ENCODE data around the gene VASH1.
"Not testable (repeated sequence)": the region's sequence is repeated elsewhere in the genome, so short reads cannot be mapped to it uniquely, and the experiment has no call there.

Gene VASH1

GRCh38 chr14:76761136-76761959 is at the start of gene VASH1:
Gene VASH1 (plus strand): TSS chr14:76761468. CDS start chr14:76762822, 1,354 bp downstream.
- peak; percentile 62 for DNase-seq

- DNase-seq = no peak
Observed at GRCh38 chr14:76713121-76713520, 48.1 kb upstream of the VASH1 start.

DNA sequence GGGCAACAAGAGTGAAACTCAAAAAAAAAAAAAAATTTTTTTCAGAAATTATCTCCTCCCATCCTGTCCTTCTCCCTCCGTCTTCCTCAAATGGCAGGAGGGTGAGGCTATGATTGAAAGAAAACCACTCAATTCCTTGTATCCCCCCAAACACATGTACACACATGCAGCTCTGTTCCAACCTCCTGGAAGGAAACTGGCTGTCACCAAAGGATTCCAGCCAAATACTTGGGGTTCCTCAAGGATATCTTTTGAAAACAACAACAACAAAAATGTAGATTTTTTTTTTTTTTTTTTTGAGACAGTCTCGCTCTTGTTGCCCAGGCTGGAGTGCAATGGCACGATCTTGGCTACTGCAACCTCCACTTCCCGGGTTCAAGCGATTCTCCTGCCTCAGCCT is 46.8 kb upstream of the VASH1 start:
- no peak for DNase-seq

- no peak for DNase-seq
Observed at GRCh38 chr14:76715101-76715500, 46.2 kb upstream of the VASH1 start.

- no peak for DNase-seq
Observed at GRCh38 chr14:76715511-76716081, 45.7 kb upstream of the VASH1 start.

GRCh38 chr14:76716285-76716684 is 45.0 kb upstream of the VASH1 start:
- DNase-seq = no peak

DNA sequence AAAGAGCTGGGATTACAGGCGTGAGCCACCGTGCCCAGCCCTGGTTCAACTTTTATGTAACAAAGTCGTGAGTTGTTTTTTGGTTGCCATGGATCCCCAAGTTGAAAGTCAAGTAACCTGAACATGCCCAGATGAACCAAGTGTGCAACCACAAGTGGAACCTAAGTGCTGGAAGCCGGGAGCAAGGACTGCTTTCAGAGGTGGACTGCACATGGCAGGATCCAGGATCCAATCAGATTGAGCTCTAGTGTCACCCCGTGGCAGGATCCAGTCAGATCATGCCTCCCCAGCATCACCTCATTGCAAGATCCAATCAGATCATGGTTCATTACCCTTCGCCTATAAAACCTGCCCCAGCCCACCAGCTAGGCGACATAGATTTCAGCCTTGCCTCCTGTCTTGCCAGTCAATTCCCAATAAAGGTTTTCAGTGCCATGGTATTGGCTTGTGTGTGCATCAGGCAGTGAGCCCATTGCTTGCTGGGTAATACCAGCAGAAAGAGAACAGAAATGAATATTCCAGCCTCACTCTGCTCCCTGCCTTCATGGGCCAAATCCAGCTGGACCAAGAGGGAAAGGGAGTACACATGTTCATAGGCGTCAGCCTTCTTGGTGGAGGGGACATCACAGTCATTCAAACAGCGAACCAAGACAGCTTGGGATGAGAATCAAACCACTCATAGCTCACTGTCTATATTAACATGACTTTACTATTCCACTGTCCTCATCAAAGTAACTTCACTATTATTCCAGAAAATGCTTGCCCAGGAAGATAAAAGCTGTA is 43.6 kb upstream of the VASH1 start:
- DNase-seq = no peak

DNA sequence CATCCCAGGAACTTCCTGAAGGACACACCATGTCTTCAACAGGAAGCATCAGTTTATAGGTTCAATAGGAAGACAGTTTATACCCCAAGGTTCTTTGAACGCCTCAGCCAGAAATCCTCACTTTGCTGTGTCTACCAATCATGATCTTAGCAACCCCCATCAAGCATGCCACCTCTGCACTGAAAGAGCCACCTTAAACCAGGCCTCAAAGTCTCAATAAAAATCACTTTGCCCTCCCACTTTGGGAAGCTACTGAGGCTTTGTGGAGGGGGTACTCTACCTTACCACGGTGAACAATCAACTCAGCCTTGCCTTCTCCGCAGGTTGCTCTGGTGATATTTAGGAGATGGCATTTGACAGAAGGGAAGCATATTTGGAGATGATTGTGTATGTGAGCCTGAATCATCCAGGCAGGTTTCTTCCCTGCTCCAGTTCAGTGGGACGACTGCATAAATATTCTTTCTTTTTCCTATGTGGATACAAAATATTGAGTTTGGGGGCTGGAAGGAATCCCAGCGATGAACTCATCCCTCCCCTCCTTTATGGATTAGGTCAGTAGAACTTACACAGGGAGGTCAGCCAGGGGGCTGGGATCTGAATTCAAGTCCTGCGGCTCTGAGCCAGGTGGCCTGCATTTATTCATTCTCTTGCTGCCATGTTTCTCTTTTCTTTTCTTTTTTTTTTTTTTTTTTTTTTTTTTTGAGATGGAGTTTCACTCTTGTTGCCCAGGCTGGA is 42.8 kb upstream of the VASH1 start:
- DNase-seq = no peak

DNA sequence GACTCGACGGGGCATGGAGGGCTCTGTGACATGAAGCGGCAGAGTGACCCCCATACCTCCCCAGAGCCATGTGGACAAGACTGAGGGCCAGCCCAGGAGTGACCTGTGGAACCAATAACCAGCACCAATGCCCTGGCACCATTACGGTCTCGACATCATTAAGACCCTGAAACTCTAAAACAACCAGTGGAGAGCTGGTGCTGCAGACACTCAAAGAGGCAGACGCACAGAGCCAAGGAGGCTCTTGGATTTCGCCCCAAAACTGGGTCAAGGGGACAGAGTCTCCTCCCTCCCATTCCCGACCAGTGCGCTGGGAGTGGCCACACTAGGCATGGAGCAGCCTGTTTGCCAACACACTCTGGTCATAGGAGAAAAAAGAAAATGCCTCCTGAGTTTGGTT is 41.6 kb upstream of the VASH1 start:
- DNase-seq = no peak

DNA sequence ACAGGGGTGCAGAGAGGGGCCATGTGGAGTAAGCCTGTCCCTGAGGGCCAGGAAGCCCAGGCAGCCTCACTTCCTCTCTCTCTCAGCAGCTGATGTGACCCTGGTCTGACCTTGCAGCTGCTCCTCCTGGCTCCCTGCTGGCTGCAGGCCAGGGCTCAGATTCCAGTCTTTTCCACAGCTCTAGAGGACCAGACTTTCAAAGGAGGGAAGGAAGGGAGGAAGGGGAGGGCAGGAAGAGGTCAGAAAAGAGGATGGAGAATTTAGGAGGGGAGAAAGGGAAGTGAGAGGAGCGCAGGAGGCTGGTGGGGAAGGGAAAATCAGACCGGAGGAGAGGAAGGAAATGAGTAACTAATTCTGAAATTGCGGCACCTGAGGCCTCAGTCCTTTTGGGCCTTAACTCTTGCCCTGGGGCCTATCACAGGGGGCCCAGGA is 40.9 kb upstream of the VASH1 start:
- no peak for DNase-seq

DNA sequence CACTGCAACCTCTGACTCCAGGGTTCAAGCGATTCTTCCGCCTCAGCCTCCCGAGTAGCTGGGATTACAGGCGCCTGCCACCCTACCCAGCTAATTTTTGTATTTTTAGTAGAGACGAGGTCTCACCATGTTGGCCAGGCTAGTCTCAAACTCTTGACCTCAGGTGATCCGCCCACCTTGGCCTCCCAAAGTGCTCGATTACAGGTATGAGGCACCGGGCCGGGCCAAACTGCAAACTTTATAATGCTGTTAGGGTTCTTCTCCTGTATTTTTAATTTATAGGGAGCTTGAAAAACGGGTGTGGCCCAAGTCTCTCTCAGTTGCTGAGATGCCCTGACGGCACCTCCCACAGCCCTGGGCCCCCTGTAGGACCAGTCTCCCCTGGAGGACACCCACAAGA is 39.8 kb upstream of the VASH1 start:
- not testable (repeated sequence) for DNase-seq

GRCh38 chr14:76724651-76725550 is 36.4 kb upstream of the VASH1 start:
- DNase-seq = no peak

- DNase-seq = no peak
Observed at GRCh38 chr14:76726551-76726970, 34.7 kb upstream of the VASH1 start.

DNA sequence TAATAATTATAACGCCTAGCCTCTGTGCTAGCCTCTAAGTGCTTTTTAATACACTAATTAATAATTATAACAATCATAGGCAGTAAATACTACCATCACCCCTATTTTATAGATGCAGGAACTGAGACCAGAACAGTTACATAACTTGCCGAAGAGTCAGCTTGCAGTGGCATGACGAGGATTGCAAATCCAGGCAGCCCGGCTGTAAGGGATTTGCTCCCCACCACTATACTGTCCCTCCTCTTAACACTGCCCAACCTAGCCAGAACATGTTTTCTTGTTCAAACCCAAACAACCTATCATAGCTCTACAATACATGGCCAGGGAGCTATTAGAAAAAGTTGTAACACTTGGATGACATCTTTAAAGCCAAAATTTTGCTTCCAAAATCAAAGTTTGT is 33.9 kb upstream of the VASH1 start:
- DNase-seq = no peak

GRCh38 chr14:76727901-76728300 is 33.4 kb upstream of the VASH1 start:
- no peak for DNase-seq

GRCh38 chr14:76729258-76729657 is 32.0 kb upstream of the VASH1 start:
- DNase-seq = no peak

- no peak for DNase-seq
Observed at GRCh38 chr14:76729953-76730505, 31.2 kb upstream of the VASH1 start.

DNA sequence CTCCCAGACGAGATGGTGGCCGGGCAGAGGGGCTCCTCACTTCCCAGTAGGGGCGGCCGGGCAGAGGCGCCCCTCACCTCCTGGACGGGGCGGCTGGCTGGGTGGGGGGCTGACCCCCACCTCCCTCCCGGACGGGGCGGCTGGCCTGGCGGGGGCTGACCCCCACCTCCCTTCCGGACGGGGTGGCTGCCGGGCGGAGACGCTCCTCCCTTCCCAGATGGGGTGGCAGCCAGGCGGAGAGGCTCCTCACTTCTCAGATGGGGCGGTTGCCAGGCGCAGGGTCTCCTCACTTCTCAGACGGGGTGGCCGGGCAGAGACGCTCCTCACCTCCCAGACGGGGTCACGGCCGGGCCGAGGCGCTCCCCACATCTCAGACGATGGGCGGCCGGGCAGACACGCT is 26.8 kb upstream of the VASH1 start:
- DNase-seq = not testable (repeated sequence)

DNA sequence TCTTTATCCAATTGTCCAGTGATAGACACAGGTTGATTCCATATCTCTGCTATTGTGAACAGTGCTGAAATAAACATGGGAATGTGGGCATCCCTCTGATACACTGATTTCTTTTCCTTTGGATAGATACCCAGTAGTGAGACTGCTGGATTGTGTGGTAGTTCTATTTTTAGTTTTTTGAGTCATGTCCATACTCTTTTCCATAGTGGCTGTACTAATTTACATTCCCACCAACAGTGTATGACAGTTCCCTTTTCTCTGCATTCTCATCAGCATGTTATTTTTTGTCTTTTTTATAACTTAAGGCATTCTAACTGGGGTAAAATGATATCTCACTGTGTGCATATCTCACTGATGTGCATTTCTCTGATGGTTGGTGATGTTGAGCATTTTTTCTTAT is 24.8 kb upstream of the VASH1 start:
- DNase-seq = no peak

GRCh38 chr14:76741074-76741473 is 20.2 kb upstream of the VASH1 start:
- no peak for DNase-seq

DNA sequence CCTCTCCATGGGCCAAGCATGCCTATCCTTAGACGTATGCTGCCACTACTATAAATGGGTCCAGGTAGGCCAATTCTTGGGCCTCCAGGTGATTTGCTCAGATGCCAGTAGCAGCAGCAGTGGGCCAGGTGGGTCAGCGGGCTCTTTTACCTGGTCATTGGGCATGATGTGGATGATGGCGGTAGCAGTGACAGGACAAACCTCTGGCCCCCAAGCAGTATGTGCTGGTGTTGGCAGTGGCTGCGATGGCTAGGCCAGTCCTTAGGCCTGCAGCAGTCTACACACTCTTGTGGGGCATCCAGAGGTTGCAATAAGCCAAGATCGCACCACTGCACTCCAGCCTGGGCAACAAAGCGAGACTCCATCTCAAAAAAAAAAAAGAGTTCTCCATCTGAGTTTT is 19.1 kb upstream of the VASH1 start:
- no peak for DNase-seq

DNA sequence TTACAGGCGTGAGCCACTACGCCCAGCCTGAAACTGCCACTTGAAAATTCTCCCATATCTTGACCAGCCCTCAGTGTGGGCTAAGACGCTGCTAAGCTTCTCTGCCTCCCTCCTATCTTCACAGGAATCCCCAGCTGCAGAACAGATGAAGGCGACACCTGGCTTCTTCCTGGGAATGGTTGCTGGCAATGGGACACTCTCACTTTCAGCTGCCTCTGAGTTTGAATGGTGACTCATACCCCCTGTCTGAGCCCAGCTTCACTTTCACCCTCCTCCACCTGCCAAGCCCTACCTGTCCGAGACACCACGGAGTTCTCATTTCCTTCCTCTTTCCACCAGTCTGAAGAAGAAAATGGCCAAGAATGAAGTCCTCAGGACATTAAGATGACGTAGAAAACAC is 18.3 kb upstream of the VASH1 start:
- DNase-seq = no peak
